ENCODE measurements around the gene ERC2. TPM values are rescaled to one million over a fixed set of nuclear protein-coding genes. Genes with fewer than 3 reads are reported as not detected.
"Not testable (repeated sequence)": the region's sequence is repeated elsewhere in the genome, so short reads cannot be mapped to it uniquely, and the experiment has no call there.

ERC2 gene
- total RNA-seq, 2 donors from 2014 or later = 0.21 TPM; not detected in 1

DNA sequence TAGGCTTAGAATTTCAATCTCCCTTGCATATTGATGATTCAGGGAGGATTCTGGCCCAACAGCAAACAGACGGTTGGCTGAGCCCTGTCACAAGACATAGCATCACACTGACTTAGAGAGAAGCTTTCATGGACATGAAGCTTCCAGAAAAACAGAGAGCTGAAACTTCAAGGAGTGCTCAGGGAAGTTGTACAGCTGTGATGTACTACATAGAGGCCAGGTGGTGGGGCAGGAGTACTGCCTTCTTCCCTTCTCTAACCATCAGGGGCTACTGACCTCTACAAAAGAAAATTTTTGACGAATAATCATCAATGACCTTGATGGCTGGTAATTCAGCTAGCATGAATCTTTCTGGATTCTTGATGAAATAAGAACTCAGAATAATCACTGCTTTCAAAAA, 378.5 kb downstream of the ERC2 start:
- no peak for ATAC-seq
- H3K36me3 Mint-ChIP-seq (ENCODE audit: low read depth) = no peaks in the 10 kb centered on the region
- no peak overlapping the region for H3K4me3 Mint-ChIP-seq
- no peaks in the 10 kb centered on the region for H3K27me3 Mint-ChIP-seq
- H3K27ac Mint-ChIP-seq = no peak overlapping the region
- DNase-seq = no peak
- no peaks in the 10 kb centered on the region for H3K4me1 Mint-ChIP-seq
- no peaks in the 10 kb centered on the region for H3K9me3 ChIP-seq (ENCODE audit: control insufficient read depth, low read length, poor library complexity, severe bottlenecking)

DNA sequence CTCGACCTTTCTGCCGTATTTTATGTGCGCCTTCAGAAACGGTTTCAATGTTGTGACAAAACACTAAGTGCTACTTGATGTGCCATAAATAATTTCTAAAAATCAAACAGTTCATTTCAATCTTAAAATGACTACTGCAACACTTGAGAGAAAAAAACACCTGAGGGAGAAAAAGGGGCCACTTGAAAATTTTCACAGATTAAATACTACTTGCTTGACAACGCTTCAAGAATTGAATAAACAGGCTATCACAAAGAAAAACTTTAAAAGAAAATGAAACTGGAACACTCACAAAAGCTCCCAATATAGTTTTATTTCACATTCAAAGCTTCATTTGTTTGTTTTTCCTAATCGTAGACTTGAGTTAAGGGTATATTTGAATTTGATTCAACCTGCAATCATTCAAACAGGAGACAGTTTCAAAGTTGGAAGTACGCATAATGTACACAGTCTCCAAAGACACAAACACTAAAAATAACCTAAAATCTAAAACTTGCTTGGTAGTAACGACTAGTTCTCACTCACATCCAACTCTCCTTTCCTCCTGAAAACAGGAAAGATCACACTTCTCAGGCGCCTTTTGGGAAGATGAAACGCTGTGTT, 380.7 kb downstream of the ERC2 start:
- H3K4me1 Mint-ChIP-seq = no peaks in the 10 kb centered on the region

DNA sequence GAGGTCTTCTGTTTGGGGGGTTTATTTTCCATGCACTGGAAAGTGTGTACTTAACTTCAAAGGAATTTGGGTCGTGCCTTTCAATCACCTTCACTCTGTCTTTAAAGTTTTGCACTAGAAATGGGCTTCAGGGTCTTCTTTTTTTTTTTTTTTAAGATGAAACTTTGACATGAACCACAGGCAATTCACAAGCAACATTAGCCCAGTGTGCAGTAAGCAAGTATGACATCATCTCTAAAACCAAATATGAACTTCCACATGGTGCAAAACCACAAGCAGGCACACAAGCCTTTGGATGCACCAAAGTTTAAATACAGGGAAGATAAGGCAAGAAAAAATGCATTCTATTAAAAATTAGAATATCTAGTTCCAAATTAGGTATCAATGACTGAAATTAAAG, 381.9 kb downstream of the ERC2 start:
- H3K4me3 Mint-ChIP-seq = no peak overlapping the region
- H3K27ac Mint-ChIP-seq = no peak overlapping the region
- H3K27me3 Mint-ChIP-seq = no peaks in the 10 kb centered on the region
- H3K36me3 Mint-ChIP-seq (ENCODE audit: low read depth) = no peaks in the 10 kb centered on the region
- DNase-seq (no peak), ATAC-seq (no peak)
- H3K4me1 Mint-ChIP-seq = no peaks in the 10 kb centered on the region
- H3K9me3 ChIP-seq (ENCODE audit: control insufficient read depth, low read length, poor library complexity, severe bottlenecking) = no peaks in the 10 kb centered on the region

More for the DNA sequence above, 380.7 kb downstream of the ERC2 start:
- Mint-ChIP-seq H3K4me3 (no peak overlapping the region), H3K27me3 (no peaks in the 10 kb centered on the region), H3K36me3 (ENCODE audit: low read depth) (no peaks in the 10 kb centered on the region), H3K27ac (no peak overlapping the region)
- ATAC-seq = no peak
- H3K9me3 ChIP-seq (ENCODE audit: control insufficient read depth, low read length, poor library complexity, severe bottlenecking) = no peaks in the 10 kb centered on the region
- DNase-seq = no peak

DNA sequence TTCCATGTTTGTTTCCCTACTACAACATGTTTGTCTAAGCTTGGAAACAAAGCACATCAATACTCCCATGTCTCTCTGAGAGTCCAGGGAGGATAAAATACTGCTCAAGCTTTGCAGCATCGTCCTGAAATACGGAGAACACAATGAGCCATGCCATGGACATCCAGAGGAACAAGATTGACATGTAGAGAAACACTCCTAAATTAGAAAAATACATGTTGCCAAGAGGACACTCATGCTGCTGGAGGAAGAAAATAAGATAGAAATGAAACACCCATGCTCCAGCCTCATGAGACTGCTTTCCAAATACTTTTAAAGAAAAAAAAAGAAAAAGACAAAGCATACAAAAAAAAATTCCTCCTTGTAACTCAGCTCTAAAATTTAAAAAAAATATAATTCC, 387.0 kb downstream of the ERC2 start:
- H3K36me3 Mint-ChIP-seq (ENCODE audit: low read depth) = no peaks in the 10 kb centered on the region
- H3K9me3 ChIP-seq (ENCODE audit: control insufficient read depth, low read length, poor library complexity, severe bottlenecking) = no peaks in the 10 kb centered on the region
- H3K27ac Mint-ChIP-seq = no peak overlapping the region
- DNase-seq (no peak), ATAC-seq (no peak)
- H3K4me3 Mint-ChIP-seq = no peak overlapping the region
- H3K27me3 Mint-ChIP-seq = peaks cover 10% of the 10 kb centered on the region
- H3K4me1 Mint-ChIP-seq = no peaks in the 10 kb centered on the region

DNA sequence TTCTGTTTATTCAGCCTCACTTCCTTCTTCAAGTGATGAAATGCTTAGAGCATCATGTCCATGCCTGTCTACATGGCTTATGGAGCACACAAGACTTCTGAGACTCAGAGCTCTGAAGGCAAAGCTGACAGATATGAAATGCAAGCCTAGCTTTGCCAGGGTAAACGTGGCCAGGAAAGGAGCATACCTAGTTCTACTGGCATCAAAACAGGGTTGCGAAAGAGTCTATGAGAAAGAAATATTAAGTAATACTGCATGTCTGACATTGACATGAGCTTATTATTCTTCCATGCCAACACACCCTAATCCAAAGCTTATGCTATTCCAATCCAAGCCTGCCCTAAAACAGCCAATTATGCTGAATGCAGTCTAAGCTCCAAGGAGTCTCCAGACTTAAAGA, 391.5 kb downstream of the ERC2 start:
- DNase-seq (no peak), ATAC-seq (no peak)
- no peaks in the 10 kb centered on the region for H3K9me3 ChIP-seq (ENCODE audit: control insufficient read depth, low read length, poor library complexity, severe bottlenecking)
- H3K36me3 Mint-ChIP-seq (ENCODE audit: low read depth) = no peaks in the 10 kb centered on the region
- H3K4me1 Mint-ChIP-seq = no peaks in the 10 kb centered on the region
- H3K27ac Mint-ChIP-seq = no peak overlapping the region
- no peak overlapping the region for H3K4me3 Mint-ChIP-seq
- peaks cover 10% of the 10 kb centered on the region for H3K27me3 Mint-ChIP-seq

DNA sequence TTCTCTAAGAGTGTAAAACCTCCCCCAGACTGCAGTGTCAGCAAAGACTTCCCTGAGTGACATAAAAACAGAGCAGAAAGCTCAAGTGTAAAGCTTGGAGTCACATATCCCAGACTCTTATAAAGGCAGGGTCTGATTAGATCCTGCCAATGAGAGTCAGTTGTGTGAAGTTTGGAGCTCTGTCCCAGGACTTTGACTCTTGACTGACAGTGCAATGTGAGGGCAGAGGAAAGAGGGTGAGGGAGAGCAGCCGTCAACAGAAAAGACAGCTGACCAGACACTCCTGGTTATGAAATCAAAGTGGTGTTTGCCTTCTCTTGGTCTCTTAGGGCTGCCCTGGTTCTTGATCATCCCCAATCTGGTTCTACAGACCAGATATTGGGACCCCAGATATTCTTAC, 393.2 kb downstream of the ERC2 start:
- H3K36me3 Mint-ChIP-seq (ENCODE audit: low read depth) = no peaks in the 10 kb centered on the region

DNA sequence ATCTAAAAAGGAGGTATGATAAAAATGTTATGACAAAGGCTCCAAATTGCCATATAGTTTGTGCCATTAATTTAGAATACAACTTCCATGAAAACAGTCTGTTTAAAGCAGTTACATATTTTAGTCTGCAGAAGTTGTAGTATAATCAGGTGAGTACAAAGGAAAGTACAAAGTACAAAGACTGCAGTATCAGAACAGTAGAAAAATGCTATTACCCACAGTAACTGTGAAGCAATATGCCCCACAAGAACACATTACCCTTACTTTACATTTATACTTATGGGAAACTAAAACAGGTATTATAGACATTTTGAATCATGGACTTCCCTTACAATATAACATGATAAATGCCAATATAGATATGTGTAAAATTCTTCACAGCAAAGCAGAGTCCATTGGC, 398.5 kb downstream of the ERC2 start:
- Mint-ChIP-seq H3K27ac (no peak overlapping the region), H3K4me3 (no peak overlapping the region), H3K36me3 (ENCODE audit: low read depth) (no peaks in the 10 kb centered on the region), H3K4me1 (no peaks in the 10 kb centered on the region), H3K27me3 (no peaks in the 10 kb centered on the region)
- DNase-seq = no peak
- no peak for ATAC-seq
- no peaks in the 10 kb centered on the region for H3K9me3 ChIP-seq (ENCODE audit: control insufficient read depth, low read length, poor library complexity, severe bottlenecking)

More for the DNA sequence above, 393.2 kb downstream of the ERC2 start:
- Mint-ChIP-seq H3K4me1 (no peaks in the 10 kb centered on the region), H3K27ac (no peak overlapping the region), H3K4me3 (no peak overlapping the region), H3K27me3 (peaks cover 10% of the 10 kb centered on the region)
- ATAC-seq = no peak
- no peak for DNase-seq
- H3K9me3 ChIP-seq (ENCODE audit: control insufficient read depth, low read length, poor library complexity, severe bottlenecking) = no peaks in the 10 kb centered on the region

DNA sequence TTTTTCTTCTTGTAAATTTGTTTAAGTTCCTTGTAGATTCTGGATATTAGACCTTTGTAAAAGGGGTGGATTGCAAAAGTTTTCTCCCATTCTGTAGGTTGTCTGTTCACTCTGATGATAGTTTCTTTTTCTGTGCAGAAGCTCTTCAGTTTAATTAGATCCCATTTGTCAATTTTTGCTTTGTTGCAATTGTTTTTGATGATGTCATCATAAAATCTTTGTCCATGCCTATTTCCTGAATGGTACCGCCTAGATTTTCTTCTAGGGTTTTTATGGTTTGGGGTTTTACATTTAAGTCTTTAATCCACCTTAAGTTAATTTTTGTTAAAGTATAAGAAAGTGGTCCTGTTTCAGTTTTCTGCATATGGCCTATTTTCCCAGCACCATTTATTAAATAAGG, 401.9 kb downstream of the ERC2 start:
- not testable (repeated sequence) for DNase-seq, H3K4me1 Mint-ChIP-seq

DNA sequence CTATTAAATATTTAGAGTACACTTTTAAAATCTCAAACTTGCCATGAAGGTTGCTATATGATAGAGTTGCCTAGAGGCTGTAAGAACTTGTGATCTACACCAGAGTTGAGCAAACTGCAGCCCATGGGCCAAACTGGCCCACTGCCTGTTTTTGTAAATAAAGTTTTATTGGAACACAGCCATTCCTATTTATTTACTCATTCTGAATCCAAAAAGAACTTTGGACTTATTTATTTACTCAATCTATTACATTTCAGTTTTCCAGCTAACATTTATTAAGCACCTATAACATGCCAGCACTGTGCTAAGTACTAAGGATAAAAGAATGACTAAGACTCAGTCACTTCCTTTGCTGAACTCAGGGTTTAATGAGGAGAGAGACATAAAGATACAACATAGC, 403.6 kb downstream of the ERC2 start:
- DNase-seq = no peak
- no peaks in the 10 kb centered on the region for H3K4me1 Mint-ChIP-seq
- H3K9me3 ChIP-seq (ENCODE audit: control insufficient read depth, low read length, poor library complexity, severe bottlenecking) = no peaks in the 10 kb centered on the region
- H3K4me3 Mint-ChIP-seq = no peak overlapping the region
- H3K27ac Mint-ChIP-seq = no peak overlapping the region
- H3K36me3 Mint-ChIP-seq (ENCODE audit: low read depth) = no peaks in the 10 kb centered on the region
- no peaks in the 10 kb centered on the region for H3K27me3 Mint-ChIP-seq
- no peak for ATAC-seq

More for the DNA sequence above, 401.9 kb downstream of the ERC2 start:
- not testable (repeated sequence) for ATAC-seq; H3K27me3 Mint-ChIP-seq; H3K9me3 ChIP-seq (ENCODE audit: control insufficient read depth, low read length, poor library complexity, severe bottlenecking); H3K4me3 Mint-ChIP-seq; H3K27ac Mint-ChIP-seq; H3K36me3 Mint-ChIP-seq (ENCODE audit: low read depth)

DNA sequence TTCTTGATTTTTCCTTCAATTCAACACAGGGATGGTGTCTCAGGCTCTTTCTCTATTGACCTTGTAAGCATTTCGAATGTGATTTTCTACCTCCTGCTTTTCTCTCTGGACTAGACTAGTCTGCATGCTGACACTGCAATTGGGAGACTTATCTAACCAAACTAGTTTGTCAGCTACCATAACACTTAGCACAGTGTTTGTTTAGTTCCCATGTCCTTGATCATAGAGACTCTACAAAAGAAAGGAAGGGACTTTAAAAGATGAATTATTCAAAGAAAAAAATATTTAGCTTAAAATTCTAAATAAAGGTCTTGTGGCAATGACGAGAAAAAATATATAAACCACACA, 407.0 kb downstream of the ERC2 start:
- Mint-ChIP-seq H3K4me3 (no peak overlapping the region), H3K27me3 (no peaks in the 10 kb centered on the region), H3K27ac (no peak overlapping the region), H3K4me1 (no peaks in the 10 kb centered on the region), H3K36me3 (ENCODE audit: low read depth) (no peaks in the 10 kb centered on the region)
- H3K9me3 ChIP-seq (ENCODE audit: control insufficient read depth, low read length, poor library complexity, severe bottlenecking) = no peaks in the 10 kb centered on the region
- DNase-seq (no peak), ATAC-seq (no peak)

DNA sequence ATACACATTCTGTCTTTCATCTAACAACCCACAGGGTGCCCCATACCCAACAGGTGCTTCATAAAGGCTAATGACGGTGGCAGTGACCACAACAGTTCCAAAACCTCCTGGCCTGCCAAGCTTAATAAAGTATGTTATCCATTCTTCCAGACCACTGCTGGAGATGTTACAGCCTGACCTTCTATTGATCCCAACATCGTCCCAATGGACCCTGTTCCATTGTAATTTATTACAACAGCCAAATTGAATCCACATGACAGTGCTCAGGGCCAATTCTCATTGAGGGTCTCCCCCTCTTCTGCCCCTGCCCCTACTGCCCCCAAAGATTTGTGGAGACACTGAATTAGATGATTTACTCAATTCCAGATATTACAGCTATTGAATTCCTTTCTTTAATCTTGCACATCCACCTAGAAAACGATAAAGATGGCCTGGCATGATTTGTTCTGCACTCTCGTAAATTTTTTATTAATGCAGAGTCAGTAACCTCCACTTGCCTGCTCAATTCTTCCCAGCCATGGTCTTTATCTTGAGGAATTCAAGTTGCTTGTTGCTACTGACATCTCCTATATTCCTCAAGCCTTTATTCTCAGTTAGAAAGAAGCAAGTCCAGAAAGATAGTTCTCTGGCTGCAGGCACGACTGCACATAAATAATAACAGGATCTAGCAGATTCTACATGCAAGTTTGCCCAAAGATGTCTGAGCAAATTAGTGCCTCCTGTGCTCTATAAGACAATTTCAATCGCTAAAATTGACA, 407.6 kb downstream of the ERC2 start:
- no peaks in the 10 kb centered on the region for H3K4me1 Mint-ChIP-seq
- no peaks in the 10 kb centered on the region for H3K27me3 Mint-ChIP-seq
- H3K36me3 Mint-ChIP-seq (ENCODE audit: low read depth) = no peaks in the 10 kb centered on the region
- H3K4me3 Mint-ChIP-seq = no peak overlapping the region
- no peak for ATAC-seq
- DNase-seq = no peak
- H3K9me3 ChIP-seq (ENCODE audit: control insufficient read depth, low read length, poor library complexity, severe bottlenecking) = no peaks in the 10 kb centered on the region
- no peak overlapping the region for H3K27ac Mint-ChIP-seq

DNA sequence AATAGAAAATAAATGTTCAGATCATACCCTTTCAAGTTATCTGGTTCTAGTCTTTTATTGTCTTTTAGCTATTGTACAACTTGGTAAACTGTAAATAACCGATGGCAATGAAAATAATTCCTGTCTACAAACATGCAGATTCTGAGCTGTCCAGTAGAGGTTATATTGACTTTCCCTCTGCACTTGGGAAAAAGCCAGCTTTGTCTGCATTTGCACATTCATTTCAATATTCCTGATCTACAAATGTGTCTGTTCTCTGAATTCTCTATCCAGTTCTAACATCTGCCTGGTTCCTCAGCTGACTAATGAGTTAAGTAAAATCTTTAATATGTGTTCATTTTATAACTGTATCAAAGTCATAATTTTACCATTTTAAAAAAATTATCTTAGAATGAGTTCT, 408.5 kb downstream of the ERC2 start:
- no peaks in the 10 kb centered on the region for H3K27me3 Mint-ChIP-seq
- H3K27ac Mint-ChIP-seq = no peak overlapping the region
- H3K36me3 Mint-ChIP-seq (ENCODE audit: low read depth) = no peaks in the 10 kb centered on the region
- H3K4me3 Mint-ChIP-seq = no peak overlapping the region
- ATAC-seq (no peak), DNase-seq (no peak)
- H3K9me3 ChIP-seq (ENCODE audit: control insufficient read depth, low read length, poor library complexity, severe bottlenecking) = no peaks in the 10 kb centered on the region
- no peaks in the 10 kb centered on the region for H3K4me1 Mint-ChIP-seq

DNA sequence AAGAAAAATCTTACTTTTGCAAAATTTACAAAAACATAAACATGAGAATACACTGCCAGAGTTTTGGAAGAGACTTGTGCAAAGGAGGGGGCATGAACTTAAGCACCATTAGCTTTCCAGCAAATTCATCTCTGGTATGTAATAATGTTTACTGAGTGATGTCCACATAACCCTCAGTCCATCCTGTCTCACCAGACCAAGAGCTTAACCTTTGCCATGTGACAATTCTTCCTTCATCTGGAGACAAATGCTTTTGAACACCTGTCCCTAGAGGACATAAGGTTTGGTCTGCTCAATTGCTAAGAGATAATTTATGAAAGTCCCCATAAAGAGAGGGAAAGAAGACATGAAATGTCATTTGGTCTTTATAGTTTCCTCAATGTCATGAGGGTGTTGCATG, 412.3 kb downstream of the ERC2 start:
- Mint-ChIP-seq H3K4me3 (no peak overlapping the region), H3K4me1 (no peaks in the 10 kb centered on the region), H3K27ac (no peak overlapping the region), H3K27me3 (no peaks in the 10 kb centered on the region), H3K36me3 (ENCODE audit: low read depth) (no peaks in the 10 kb centered on the region)
- ATAC-seq = no peak
- DNase-seq = no peak
- H3K9me3 ChIP-seq (ENCODE audit: control insufficient read depth, low read length, poor library complexity, severe bottlenecking) = no peaks in the 10 kb centered on the region

DNA sequence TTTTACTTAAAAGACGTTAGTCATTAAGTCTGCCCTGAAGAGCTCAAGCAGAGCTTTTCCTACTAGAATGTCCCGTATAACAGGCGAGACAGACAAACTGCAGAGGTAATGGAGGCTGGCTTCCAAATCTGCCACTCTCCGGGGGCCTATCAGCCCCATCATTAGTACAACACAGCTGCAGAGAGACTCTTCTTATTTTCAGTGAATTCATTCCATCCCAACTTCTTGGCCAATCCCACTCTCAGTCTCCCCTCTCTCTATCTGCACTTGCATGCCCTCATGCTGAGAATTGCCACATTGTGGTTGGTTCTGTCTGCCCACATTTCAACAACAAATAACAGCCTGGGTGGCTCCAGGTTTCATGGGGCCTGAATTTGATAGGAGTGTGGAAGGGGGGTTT, 412.7 kb downstream of the ERC2 start:
- Mint-ChIP-seq H3K27me3 (no peaks in the 10 kb centered on the region), H3K4me1 (no peaks in the 10 kb centered on the region), H3K27ac (no peak overlapping the region), H3K4me3 (no peak overlapping the region), H3K36me3 (ENCODE audit: low read depth) (no peaks in the 10 kb centered on the region)
- H3K9me3 ChIP-seq (ENCODE audit: control insufficient read depth, low read length, poor library complexity, severe bottlenecking) = no peaks in the 10 kb centered on the region
- ATAC-seq = no peak
- DNase-seq = no peak

Data from T-helper 17 cell (primary cell).